GM12878 (cell line): ENCODE data around the gene NUDT9. TPM values are rescaled to one million over a fixed set of nuclear protein-coding genes. Genes with fewer than 3 reads are reported as not detected.
"Not testable (repeated sequence)": the region's sequence is repeated elsewhere in the genome, so short reads cannot be mapped to it uniquely, and the experiment has no call there.

ENCODE experiments used
- ATAC-seq: fragments of 200-7000 bp; cut with Tn5 transposase; 3 replicates; pipeline ENCODE4 v1.9.1; 2020; ENCODE audit warnings: mild to moderate bottlenecking, moderate library complexity
- BruUV-seq: library from RNA; stranded (reverse); fragments of 400-500 nt; replicated peaks from 2 replicates; lab custom pipeline; 2021; lab: Mats Ljungman, UMichigan
- CTCF ChIA-PET: fragments of 300-600 bp; sonication (Branson Sonifier 250); formaldehyde crosslinking; extraction: SDS; loops from one replicate; lab custom pipeline; 2021; ENCODE audit warnings: inconsistent platforms; lab: Yijun Ruan, JAX
- POLR2A ChIA-PET: fragments of 350-600 bp; formaldehyde crosslinking; extraction: SDS; loops from one replicate; lab custom pipeline; 2021; ENCODE audit warnings: inconsistent platforms; lab: Charles Lee
- RAD21 ChIA-PET: fragments of 300-600 bp; sonication (Branson Sonifier 250); formaldehyde crosslinking; loops from one replicate; lab custom pipeline; 2023; ENCODE audit warnings: antibody characterized with exemption; ENCODE audit not compliant: unreplicated experiment; lab: Charles Lee
- SMC1A ChIA-PET: fragments of 300-600 bp; sonication (Branson Sonifier 250); formaldehyde crosslinking; loops from one replicate; lab custom pipeline; 2023; ENCODE audit not compliant: unreplicated experiment, uncharacterized antibody; lab: Charles Lee
- DNase-seq: peaks from one replicate; pipeline ENCODE4 v3.0.0-alpha.2; 2011; ENCODE audit warnings: low read depth, low spot score
- FAIRE-seq: peaks from 3 replicates; lab custom pipeline; 2011; peaks lifted over from hg19 to GRCh38; lab: Jason Lieb, UNC
- H2AFZ ChIP-seq: 2 replicates; pipeline ENCODE4 v1.6.0; 2011; ENCODE audit warnings: low read depth, low read length, control low read depth; ENCODE audit not compliant: control insufficient read depth
- H3K27ac ChIP-seq: 2 replicates; pipeline ENCODE4 v1.5.1; 2011; ENCODE audit warnings: control low read depth; ENCODE audit not compliant: control insufficient read depth, insufficient read depth
- H3K27me3 ChIP-seq, 2 experiments: replicated peaks in 1 of 2; 2 replicates each; pipeline versions ENCODE4 v1.6.0 to v1.6.1; 2011; ENCODE audit warnings: low read length in 1 of 2; ENCODE audit not compliant: control insufficient read depth in 2 of 2, insufficient read depth in 2 of 2
- H3K36me3 ChIP-seq, 2 experiments: 2 replicates each; pipeline ENCODE4 v1.5.1; 2011; ENCODE audit warnings: low read length in 1 of 2; ENCODE audit not compliant: control insufficient read depth in 2 of 2, insufficient read depth in 2 of 2
- H3K4me1 ChIP-seq: 2 replicates; pipeline ENCODE4 v1.6.1; 2011; ENCODE audit warnings: mild to moderate bottlenecking, low read length, moderate library complexity, mixed read lengths; ENCODE audit not compliant: control insufficient read depth, insufficient read depth
- H3K4me2 ChIP-seq: 2 replicates; pipeline ENCODE4 v1.6.0; 2011; ENCODE audit warnings: control low read depth; ENCODE audit not compliant: control insufficient read depth, insufficient read depth
- H3K4me3 ChIP-seq: fragments of 200-600 bp; sonication (generic); 2 replicates; pipeline ENCODE4 v1.5.1; 2016
- H3K79me2 ChIP-seq: 2 replicates; pipeline ENCODE4 v1.6.0; 2011; ENCODE audit warnings: low read length; ENCODE audit not compliant: control insufficient read depth, insufficient read depth
- H3K9ac ChIP-seq: 2 replicates; pipeline ENCODE4 v1.8.0; 2011; ENCODE audit warnings: low read length, control low read depth, mixed read lengths; ENCODE audit not compliant: control insufficient read depth, insufficient read depth
- H3K9me3 ChIP-seq: replicated peaks from 3 replicates; pipeline ENCODE4 v1.5.1; 2011; ENCODE audit warnings: mild to moderate bottlenecking, low read length; ENCODE audit not compliant: control insufficient read depth, insufficient read depth
- H4K20me1 ChIP-seq: 2 replicates; pipeline ENCODE4 v1.6.0; 2011; ENCODE audit not compliant: control insufficient read depth, insufficient read depth
- BCL11A ChIP-seq: IDR thresholded peaks from 2 replicates; pipeline ENCODE4 v1.6.1; 2011; ENCODE audit warnings: low read depth, low read length
- DPF2 ChIP-seq: fragments of 450-650 bp; IDR thresholded peaks from 2 replicates; pipeline ENCODE4 v1.6.1; 2017; ENCODE audit warnings: mild to moderate bottlenecking
- E4F1 ChIP-seq: fragments of 450-650 bp; IDR thresholded peaks from 2 replicates; pipeline ENCODE4 v1.6.1; 2018; ENCODE audit warnings: borderline replicate concordance, mild to moderate bottlenecking; ENCODE audit not compliant: partially characterized antibody
- FOXK2 ChIP-seq: fragments of 450-650 bp; IDR thresholded peaks from 2 replicates; pipeline ENCODE4 v1.6.1; 2017; ENCODE audit warnings: mild to moderate bottlenecking, moderate library complexity
- MYC ChIP-seq: IDR thresholded peaks from 2 replicates; pipeline ENCODE4 v1.6.1; 2011; ENCODE audit warnings: mild to moderate bottlenecking, low read length, moderate library complexity, inconsistent platforms; ENCODE audit not compliant: insufficient read depth, insufficient replicate concordance, insufficient read length, severe bottlenecking
- POLR2AphosphoS2 ChIP-seq: IDR thresholded peaks from 2 replicates; pipeline ENCODE4 v1.6.1; 2011; ENCODE audit warnings: low read depth, mild to moderate bottlenecking, low read length, improper control_type of control experiment, moderate library complexity
- RBBP5 ChIP-seq: fragments of 200-600 bp; sonication (generic); conservative IDR thresholded peaks from 2 replicates; pipeline ENCODE4 v1.6.1; 2016
- RUNX3 ChIP-seq: IDR thresholded peaks from 2 replicates; pipeline ENCODE4 v1.6.1; 2012; ENCODE audit warnings: low read length, inconsistent platforms
- WGBS: methylation state at CpG from one replicate; pipeline ENCODE4 v1.1.6; 2016; ENCODE audit warnings: low lambda C conversion rate; ENCODE audit not compliant: insufficient replicate concordance, insufficient coverage; ENCODE audit errors: missing lambda C conversion rate; 5-methylcytosine and 5-hydroxymethylcytosine counted together
- in situ Hi-C: fragments of 300-500 bp; cut with MboI; formaldehyde crosslinking; loops from 9 replicates; pipeline ENCODE4 v1.14.3; 2018; ENCODE audit warnings: mixed read lengths
- intact Hi-C: fragments of 100-400 bp; cut with micrococcal nuclease; formaldehyde crosslinking; loops from one replicate; pipeline ENCODE4 v1.14.2; 2022; ENCODE audit not compliant: unreplicated experiment
- polyA plus RNA-seq, 11 experiments: library from polyadenylated mRNA; depleted of rRNA in 4 of 11; unstranded in 6 of 11; stranded (reverse) in 5 of 11; fragments of >200 nt; fragmentation: Nextera tagmentation in 4 of 11; fragmentation: Illumina TruSeq in 1 of 11; extraction: Ambion mirVana in 4 of 11; extraction: Trizol in 1 of 11; gene quantifications; 1 replicate in 1 of 11; 2 replicates in 10 of 11; pipeline versions ENCODE4 v1.2.1 to v1.2.3, GENCODE V29; 2011 to 2016; ENCODE audit warnings: inconsistent platforms in 2 of 11, missing spikeins in 2 of 11, low read depth in 1 of 11
- total RNA-seq, 4 experiments: library from RNA; depleted of rRNA in 3 of 4; stranded (reverse); fragments of >200 nt in 3 of 4; fragmentation: Illumina TruSeq in 1 of 4; extraction: Trizol in 1 of 4; gene quantifications; 2 replicates each; pipeline versions ENCODE4 v1.2.1 to v1.2.3, GENCODE V29; 2013 to 2021
- TF ChIP-seq, protein P1 (sequence below): IDR thresholded peaks from 2 replicates; pipeline ENCODE4 v1.6.1; 2012; ENCODE audit warnings: low read depth, low read length, improper control_type of control experiment

NUDT9 gene
- total and polyA plus RNA-seq, 10 of the 15 experiments (the other 5 are each of a cell fraction or from before 2014, with no cell fraction given) = 8.4 to 28.3 (median 14.6) TPM

- Histone ChIP-seq H3K9ac (no peak overlapping the region), H3K9me3 (no peaks in the 10 kb centered on the region), H3K27ac (no peak overlapping the region), H3K79me2 (no peaks in the 10 kb centered on the region), H3K4me1 (no peaks in the 10 kb centered on the region), H3K4me2 (no peak overlapping the region), H2AFZ (no peak overlapping the region), H4K20me1 (no peaks in the 10 kb centered on the region), H3K4me3 (no peak overlapping the region), H3K27me3 (no peaks in the 10 kb centered on the region), H3K36me3 (peaks cover 0 to 6% of the 10 kb centered on the region in 2 experiments; a peak in 1 of 4 replicates)
- WGBS = 81% methylated on average over 3 of the region's 3 CpGs
- FAIRE-seq (no peak), DNase-seq (no peak), ATAC-seq (no peak)
- no TSS peak for BruUV-seq
- no peak for TF ChIP-seq RBBP5
- TF ChIP-seq RUNX3 = no peak
- no peak for TF ChIP-seq E4F1
- no peak for TF ChIP-seq DPF2
- TF ChIP-seq BCL11A = no peak
- TF ChIP-seq POLR2AphosphoS2 = no peak
- no peak for TF ChIP-seq MYC
- TF ChIP-seq, protein P1, sequence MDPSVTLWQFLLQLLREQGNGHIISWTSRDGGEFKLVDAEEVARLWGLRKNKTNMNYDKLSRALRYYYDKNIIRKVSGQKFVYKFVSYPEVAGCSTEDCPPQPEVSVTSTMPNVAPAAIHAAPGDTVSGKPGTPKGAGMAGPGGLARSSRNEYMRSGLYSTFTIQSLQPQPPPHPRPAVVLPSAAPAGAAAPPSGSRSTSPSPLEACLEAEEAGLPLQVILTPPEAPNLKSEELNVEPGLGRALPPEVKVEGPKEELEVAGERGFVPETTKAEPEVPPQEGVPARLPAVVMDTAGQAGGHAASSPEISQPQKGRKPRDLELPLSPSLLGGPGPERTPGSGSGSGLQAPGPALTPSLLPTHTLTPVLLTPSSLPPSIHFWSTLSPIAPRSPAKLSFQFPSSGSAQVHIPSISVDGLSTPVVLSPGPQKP = no peak
- TF ChIP-seq FOXK2 = no peak
- in situ Hi-C loops (no loop called here), intact Hi-C loops (no loop called here)
- SMC1A ChIA-PET = interaction anchor here (0.6 to 1.7 kb wide), 3 partner anchors 55 to 815 kb away, joined by 3 to 7 read pairs (median 3); partner anchors contain the start of gene HSD17B11
- RAD21 ChIA-PET = no interaction called here
- POLR2A ChIA-PET = interaction anchor here (0.6 to 0.7 kb wide), 3 partner anchors 22 to 1796 kb away, joined by 3 to 5 read pairs (median 3); no protein-coding TSS in a partner anchor
- CTCF ChIA-PET = interaction anchor here (0.7 to 1.9 kb wide), 2 partner anchors 9 to 20 kb away, joined by 3 to 9 read pairs; no protein-coding TSS in a partner anchor
These were observed 23.6 kb downstream of the NUDT9 start for GRCh38 chr4:87445964-87446363.

- ATAC-seq = not testable (repeated sequence)
- CTCF ChIA-PET = interaction anchor here (1.9 kb wide), 1 partner anchor 19 kb away, joined by 9 read pairs; no protein-coding TSS in a partner anchor
These were observed 24.0 kb downstream of the NUDT9 start for GRCh38 chr4:87446375-87446774.

More at GRCh38 chr4:87446375-87446774, 24.0 kb downstream of the NUDT9 start:
- in situ Hi-C loops, H3K4me2 ChIP-seq, H3K79me2 ChIP-seq, H4K20me1 ChIP-seq, H3K9ac ChIP-seq, FAIRE-seq, H3K27ac ChIP-seq, H2AFZ ChIP-seq, DNase-seq, BruUV-seq, H3K9me3 ChIP-seq, H3K27me3 ChIP-seq, H3K4me3 ChIP-seq, H3K4me1 ChIP-seq, intact Hi-C loops, H3K36me3 ChIP-seq: not testable (repeated sequence)
- RAD21 ChIA-PET = interaction anchor here (2.4 kb wide), 1 partner anchor 64 kb away, joined by 5 read pairs; no protein-coding TSS in a partner anchor
- POLR2A ChIA-PET = interaction anchor here (0.6 to 0.7 kb wide), 3 partner anchors 22 to 1796 kb away, joined by 3 to 5 read pairs (median 3); no protein-coding TSS in a partner anchor
- SMC1A ChIA-PET = interaction anchor here (1.5 to 1.7 kb wide), 2 partner anchors 55 to 70 kb away, joined by 3 to 7 read pairs; partner anchors contain the start of gene HSD17B11
- 98% methylated on average over 6 of the region's 6 CpGs for WGBS
